ENCODE measurements around the gene FBH1. TPM values are rescaled to one million over a fixed set of nuclear protein-coding genes. Genes with fewer than 3 reads are reported as not detected.
"Not testable (repeated sequence)": the region's sequence is repeated elsewhere in the genome, so short reads cannot be mapped to it uniquely, and the experiment has no call there.

Gene FBH1
- total RNA-seq, 1 experiment from 2014 or later, result 75.8 TPM

- in situ Hi-C loops (cut with HindIII; ENCODE audit: low pct_unique_long_range_greater_than_20kb, low sequenced_read_pairs), result loop anchor here (25.0 kb wide), 1 partner anchor 126 kb away; the partner anchor contains the start of gene RBM17
- not testable (repeated sequence) for DNase-seq (ENCODE audit: low read depth, low spot score)
Measured at GRCh38 chr10:5960973-5961275, 70.9 kb downstream of the FBH1 start.

- in situ Hi-C loops (cut with HindIII; ENCODE audit: low pct_unique_long_range_greater_than_20kb, low sequenced_read_pairs), result loop anchor here (25.0 kb wide), 1 partner anchor 126 kb away; the partner anchor contains the start of gene RBM17
Measured at GRCh38 chr10:5961405-5962100, 71.5 kb downstream of the FBH1 start.

GRCh38 chr10:5962358-5962940 is 72.4 kb downstream of the FBH1 start:
- in situ Hi-C loops (cut with HindIII; ENCODE audit: low pct_unique_long_range_greater_than_20kb, low sequenced_read_pairs), result loop anchor here (25.0 kb wide), 1 partner anchor 125 kb away; the partner anchor contains the start of gene RBM17
- DNase-seq (ENCODE audit: low read depth, low spot score), result not testable (repeated sequence)

More at GRCh38 chr10:5961405-5962100, 71.5 kb downstream of the FBH1 start:
- peak; percentile 9 for DNase-seq (ENCODE audit: low read depth, low spot score)

GRCh38 chr10:5963071-5963470 is 73.0 kb downstream of the FBH1 start:
- in situ Hi-C loops (cut with HindIII; ENCODE audit: low pct_unique_long_range_greater_than_20kb, low sequenced_read_pairs), result loop anchor here (25.0 kb wide), 1 partner anchor 124 kb away; the partner anchor contains the start of gene RBM17
- no peak for DNase-seq (ENCODE audit: low read depth, low spot score)

- in situ Hi-C loops (cut with HindIII; ENCODE audit: low pct_unique_long_range_greater_than_20kb, low sequenced_read_pairs), result loop anchor here (25.0 kb wide), 1 partner anchor 124 kb away; the partner anchor contains the start of gene RBM17
- DNase-seq (ENCODE audit: low read depth, low spot score), result no peak
Measured at GRCh38 chr10:5963591-5963990, 73.5 kb downstream of the FBH1 start.

- in situ Hi-C loops (cut with HindIII; ENCODE audit: low pct_unique_long_range_greater_than_20kb, low sequenced_read_pairs), result loop anchor here (25.0 kb wide), 1 partner anchor 123 kb away; the partner anchor contains the start of gene RBM17
- DNase-seq (ENCODE audit: low read depth, low spot score), result no peak
Measured at GRCh38 chr10:5964736-5965135, 74.7 kb downstream of the FBH1 start.

- in situ Hi-C loops (cut with HindIII; ENCODE audit: low pct_unique_long_range_greater_than_20kb, low sequenced_read_pairs), result loop anchor here (25.0 kb wide), 1 partner anchor 122 kb away; the partner anchor contains the start of gene RBM17
- no peak for DNase-seq (ENCODE audit: low read depth, low spot score)
Measured at GRCh38 chr10:5965266-5965665, 75.2 kb downstream of the FBH1 start.

DNA sequence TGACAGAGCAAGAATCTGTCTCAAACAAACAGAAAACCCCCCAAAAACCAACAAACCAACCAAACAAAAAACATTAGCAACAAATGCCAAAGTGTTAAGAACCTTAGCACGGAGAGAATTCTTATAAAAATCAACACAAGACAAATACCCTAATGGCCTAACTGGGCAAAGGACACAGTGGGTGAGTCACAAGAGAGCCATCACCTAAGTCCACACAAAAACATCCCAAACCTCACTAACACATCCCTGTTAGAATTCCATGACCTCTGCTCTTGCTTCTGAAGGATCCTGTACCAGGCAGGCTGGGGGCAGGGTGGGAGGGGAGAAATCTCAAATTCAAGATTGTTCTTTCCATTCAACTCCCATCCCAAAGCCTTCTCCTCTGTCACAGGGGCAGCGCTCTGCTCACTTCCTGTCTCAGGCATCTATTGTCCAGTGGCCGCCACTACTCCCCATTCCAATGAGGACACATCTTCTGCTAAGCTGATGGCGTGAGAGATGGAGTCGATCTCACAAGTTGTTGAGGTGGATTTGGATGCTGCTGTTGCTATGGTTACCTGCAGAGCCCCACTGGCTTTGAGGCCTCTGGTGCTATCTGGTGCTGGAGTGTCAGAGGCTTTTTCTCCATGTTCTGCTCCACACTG is 78.1 kb downstream of the FBH1 start:
- in situ Hi-C loops (cut with HindIII; ENCODE audit: low pct_unique_long_range_greater_than_20kb, low sequenced_read_pairs), result loop anchor here (25.0 kb wide), 1 partner anchor 119 kb away; the partner anchor contains the start of gene RBM17
- no peak for DNase-seq (ENCODE audit: low read depth, low spot score)

- no peak for DNase-seq (ENCODE audit: low read depth, low spot score)
- in situ Hi-C loops (cut with HindIII; ENCODE audit: low pct_unique_long_range_greater_than_20kb, low sequenced_read_pairs), result loop anchor here (25.0 kb wide), 1 partner anchor 118 kb away; the partner anchor contains the start of gene RBM17
Measured at GRCh38 chr10:5968681-5969453, 78.8 kb downstream of the FBH1 start.

GRCh38 chr10:5970066-5970465 is 80.0 kb downstream of the FBH1 start:
- no peak for DNase-seq (ENCODE audit: low read depth, low spot score)
- in situ Hi-C loops (cut with HindIII; ENCODE audit: low pct_unique_long_range_greater_than_20kb, low sequenced_read_pairs), result loop anchor here (25.0 kb wide), 1 partner anchor 117 kb away; the partner anchor contains the start of gene RBM17

GRCh38 chr10:5970527-5970926 is 80.5 kb downstream of the FBH1 start:
- in situ Hi-C loops (cut with HindIII; ENCODE audit: low pct_unique_long_range_greater_than_20kb, low sequenced_read_pairs), result loop anchor here (25.0 kb wide), 1 partner anchor 117 kb away; the partner anchor contains the start of gene RBM17
- DNase-seq (ENCODE audit: low read depth, low spot score), result no peak

DNA sequence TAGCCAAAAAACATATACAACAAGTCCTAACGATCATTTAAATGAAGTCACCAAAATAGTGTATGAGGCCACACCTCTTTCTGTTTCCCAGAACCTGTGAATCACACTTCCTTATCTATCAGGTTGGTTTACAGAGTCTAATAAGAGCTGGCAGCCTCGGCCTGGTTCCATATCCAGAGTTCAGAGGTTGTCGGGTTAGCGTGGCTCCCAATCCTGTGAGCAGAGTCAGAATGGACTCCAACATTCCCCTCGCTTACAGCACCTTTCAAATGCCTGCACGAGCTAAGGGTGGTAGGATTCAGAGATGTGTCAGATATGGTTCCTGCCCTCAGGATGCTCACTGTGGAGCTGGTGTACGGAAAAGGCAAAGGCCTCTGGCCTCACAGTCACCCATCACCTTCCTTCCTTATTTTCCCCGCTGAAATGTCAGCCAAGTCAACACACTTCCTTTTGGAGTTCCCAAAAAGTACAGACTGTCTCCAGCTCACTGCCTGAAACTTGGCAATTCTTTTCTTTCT is 81.3 kb downstream of the FBH1 start:
- in situ Hi-C loops (cut with HindIII; ENCODE audit: low pct_unique_long_range_greater_than_20kb, low sequenced_read_pairs), result loop anchor here (25.0 kb wide), 1 partner anchor 116 kb away; the partner anchor contains the start of gene RBM17
- DNase-seq (ENCODE audit: low read depth, low spot score), result no peak

DNA sequence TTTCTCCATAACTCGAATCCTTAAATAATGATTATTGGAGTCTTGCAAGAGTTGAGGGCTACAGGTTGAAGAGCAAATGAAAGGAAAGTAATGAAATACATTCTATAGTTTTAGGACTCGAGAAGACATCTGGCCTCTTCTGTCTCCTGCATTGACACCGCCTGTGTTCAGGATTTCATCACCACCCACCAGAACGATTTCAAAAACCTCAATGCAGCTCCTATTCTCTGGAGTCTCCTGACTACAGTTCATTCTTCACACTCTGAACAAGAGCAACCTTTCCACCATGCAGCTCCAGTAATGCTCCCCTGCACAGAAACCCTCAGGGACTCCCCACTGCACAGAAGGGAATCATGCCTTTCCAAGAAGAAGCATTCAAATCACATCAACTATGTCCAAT is 81.8 kb downstream of the FBH1 start:
- in situ Hi-C loops (cut with HindIII; ENCODE audit: low pct_unique_long_range_greater_than_20kb, low sequenced_read_pairs), result loop anchor here (25.0 kb wide), 1 partner anchor 115 kb away; the partner anchor contains the start of gene RBM17
- peak; percentile 27 for DNase-seq (ENCODE audit: low read depth, low spot score)

GRCh38 chr10:5973069-5973468 is 83.0 kb downstream of the FBH1 start:
- no peak for DNase-seq (ENCODE audit: low read depth, low spot score)
- in situ Hi-C loops (cut with HindIII; ENCODE audit: low pct_unique_long_range_greater_than_20kb, low sequenced_read_pairs), result loop anchor here (25.0 kb wide), 1 partner anchor 114 kb away; the partner anchor contains the start of gene RBM17

GRCh38 chr10:5975641-5976473 is 85.8 kb downstream of the FBH1 start:
- no peak for DNase-seq (ENCODE audit: low read depth, low spot score)
- in situ Hi-C loops (cut with HindIII; ENCODE audit: low pct_unique_long_range_greater_than_20kb, low sequenced_read_pairs), result no loop called here
